H9 (cell line): ENCODE data around the gene LUZP1. TPM values are rescaled to one million over a fixed set of nuclear protein-coding genes. Genes with fewer than 3 reads are reported as not detected.

Experiments used
- DNase-seq: peaks from one replicate; pipeline ENCODE4 v3.0.0-alpha.2; 2017
- H2AFZ ChIP-seq: one replicate; pipeline ENCODE4 v1.6.1; 2013; ENCODE audit warnings: mild to moderate bottlenecking, low read length, control low read depth, moderate library complexity
- H2AK5ac ChIP-seq: 2 replicates; pipeline ENCODE4 v1.6.1; 2013; ENCODE audit warnings: low read length, control low read depth, mixed read lengths; ENCODE audit not compliant: insufficient read length
- H2BK120ac ChIP-seq: one replicate; pipeline ENCODE4 v1.6.1; 2013; ENCODE audit warnings: low read depth, mild to moderate bottlenecking, low read length, control low read depth, inconsistent platforms; ENCODE audit not compliant: poor library complexity, severe bottlenecking
- H2BK12ac ChIP-seq: 2 replicates; pipeline ENCODE4 v1.6.1; 2013; ENCODE audit warnings: low read length, control low read depth, mixed read lengths, low read depth; ENCODE audit not compliant: insufficient read length
- H2BK15ac ChIP-seq: 2 replicates; pipeline ENCODE4 v1.6.1; 2013; ENCODE audit warnings: low read depth, low read length, control low read depth
- H2BK20ac ChIP-seq: one replicate; pipeline ENCODE4 v1.6.1; 2013; ENCODE audit warnings: low read depth, mild to moderate bottlenecking, low read length, control low read depth, inconsistent platforms; ENCODE audit not compliant: poor library complexity, severe bottlenecking
- H2BK5ac ChIP-seq: 2 replicates; pipeline ENCODE4 v1.6.1; 2013; ENCODE audit warnings: low read length, control low read depth, mixed read lengths; ENCODE audit not compliant: insufficient read length
- H3K14ac ChIP-seq: 2 replicates; pipeline ENCODE4 v1.6.1; 2013; ENCODE audit warnings: low read length, control low read depth; ENCODE audit not compliant: insufficient read depth
- H3K18ac ChIP-seq: 2 replicates; pipeline ENCODE4 v1.6.1; 2013; ENCODE audit warnings: low read depth, mild to moderate bottlenecking, mixed read lengths, low read length, control low read depth; ENCODE audit not compliant: insufficient read length
- H3K23ac ChIP-seq: 2 replicates; pipeline ENCODE4 v1.6.1; 2013; ENCODE audit warnings: low read length, control low read depth, mixed read lengths, low read depth; ENCODE audit not compliant: insufficient read length
- H3K23me2 ChIP-seq: 2 replicates; pipeline ENCODE4 v1.6.1; 2013; ENCODE audit warnings: low read depth, mild to moderate bottlenecking, mixed read lengths, low read length, control low read depth; ENCODE audit not compliant: insufficient read length, poor library complexity, severe bottlenecking
- H3K27ac ChIP-seq: 2 replicates; pipeline ENCODE4 v1.5.1; 2013; ENCODE audit warnings: low read length, control low read depth, mixed read lengths, low read depth; ENCODE audit not compliant: insufficient read length
- H3K27me3 ChIP-seq: 2 replicates; pipeline ENCODE4 v1.6.1; 2013; ENCODE audit warnings: low read length, control low read depth, inconsistent platforms; ENCODE audit not compliant: insufficient read depth
- H3K4ac ChIP-seq: 2 replicates; pipeline ENCODE4 v1.6.1; 2013; ENCODE audit warnings: low read depth, mild to moderate bottlenecking, control low read depth, inconsistent platforms, low read length, moderate library complexity
- H3K4me1 ChIP-seq: 2 replicates; pipeline ENCODE4 v1.6.1; 2013; ENCODE audit warnings: low read length, control low read depth, inconsistent platforms; ENCODE audit not compliant: insufficient read depth
- H3K4me2 ChIP-seq: 2 replicates; pipeline ENCODE4 v1.6.1; 2013; ENCODE audit warnings: low read length, control low read depth, mixed read lengths; ENCODE audit not compliant: insufficient read length, insufficient read depth
- H3K56ac ChIP-seq: 2 replicates; pipeline ENCODE4 v1.6.1; 2013; ENCODE audit warnings: low read depth, mild to moderate bottlenecking, mixed read lengths, low read length, control low read depth; ENCODE audit not compliant: insufficient read length
- H3K79me1 ChIP-seq: 2 replicates; pipeline ENCODE4 v1.6.1; 2013; ENCODE audit warnings: low read depth, mild to moderate bottlenecking, moderate library complexity, low read length, control low read depth, inconsistent platforms; ENCODE audit not compliant: insufficient read depth, poor library complexity, severe bottlenecking
- H3K79me2 ChIP-seq: 2 replicates; pipeline ENCODE4 v1.6.1; 2013; ENCODE audit warnings: low read length, control low read depth, inconsistent platforms; ENCODE audit not compliant: insufficient read depth
- H3K9ac ChIP-seq: 2 replicates; pipeline ENCODE4 v1.6.1; 2013; ENCODE audit warnings: low read length, control low read depth, mixed read lengths; ENCODE audit not compliant: insufficient read length; ENCODE audit errors: extremely low read depth
- H3K9me3 ChIP-seq: one replicate; pipeline ENCODE4 v1.6.1; 2013; ENCODE audit warnings: low read depth, low read length, inconsistent platforms; ENCODE audit not compliant: control insufficient read depth
- H3T11ph ChIP-seq: one replicate; pipeline ENCODE4 v1.6.1; 2013; ENCODE audit warnings: mild to moderate bottlenecking, low read length, control low read depth, inconsistent platforms
- H4K20me1 ChIP-seq: one replicate; pipeline ENCODE4 v1.6.1; 2013; ENCODE audit not compliant: control insufficient read depth, insufficient read length, insufficient read depth
- H4K5ac ChIP-seq: 2 replicates; pipeline ENCODE4 v1.6.1; 2013; ENCODE audit warnings: low read depth, mild to moderate bottlenecking, mixed read lengths, low read length, control low read depth; ENCODE audit not compliant: insufficient read length
- H4K8ac ChIP-seq: replicated peaks from 2 replicates; pipeline ENCODE4 v1.6.1; 2013; ENCODE audit warnings: low read length, control low read depth, mixed read lengths, low read depth; ENCODE audit not compliant: insufficient read length
- H4K91ac ChIP-seq: 2 replicates; pipeline ENCODE4 v1.6.1; 2013; ENCODE audit warnings: low read depth, mild to moderate bottlenecking, moderate library complexity, mixed read lengths, low read length, control low read depth; ENCODE audit not compliant: insufficient read length
- H3K27ac Mint-ChIP-seq, 3 experiments: 2 replicates in 2 of 3; 3 replicates in 1 of 3; pipeline ENCODE4 v1.8.0; 2020 to 2021; ENCODE audit warnings: mixed read lengths in 3 of 3, mild to moderate bottlenecking in 1 of 3, moderate library complexity in 1 of 3
- H3K27me3 Mint-ChIP-seq: 2 replicates; pipeline ENCODE4 v1.8.0; 2021; ENCODE audit warnings: low read depth, mild to moderate bottlenecking, moderate library complexity, mixed read lengths
- H3K36me3 Mint-ChIP-seq, 3 experiments: 2 replicates in 2 of 3; 3 replicates in 1 of 3; pipeline ENCODE4 v1.8.0; 2020 to 2021; ENCODE audit warnings: low read depth in 3 of 3, mixed read lengths in 3 of 3; ENCODE audit not compliant: insufficient read depth in 1 of 3
- H3K4me1 Mint-ChIP-seq, 2 experiments: 2 replicates each; pipeline ENCODE4 v1.8.0; 2020; ENCODE audit warnings: mixed read lengths in 2 of 2
- H3K4me3 Mint-ChIP-seq, 2 experiments: 2 replicates in 1 of 2; 3 replicates in 1 of 2; pipeline ENCODE4 v1.8.0; 2020 to 2021; ENCODE audit warnings: mild to moderate bottlenecking in 2 of 2, mixed read lengths in 2 of 2, moderate library complexity in 1 of 2
- H3K9me3 Mint-ChIP-seq, 2 experiments: 2 replicates in 1 of 2; 3 replicates in 1 of 2; pipeline ENCODE4 v1.8.0; 2020; ENCODE audit warnings: mild to moderate bottlenecking in 2 of 2, mixed read lengths in 2 of 2, moderate library complexity in 1 of 2
- WGBS: extraction: QIAGEN DNeasy Blood & Tissue Kit; methylation state at CpG from one replicate; pipeline ENCODE4 v1.1.7; 2013; ENCODE audit warnings: missing lambda C conversion rate, low lambda C conversion rate, mixed read lengths; ENCODE audit not compliant: insufficient read length; ENCODE audit errors: extremely low coverage; 5-methylcytosine and 5-hydroxymethylcytosine counted together
- total RNA-seq: library from RNA; stranded (reverse); gene quantifications from 2 replicates; pipeline ENCODE4 v1.2.1, GENCODE V29; 2021
- TF ChIP-seq, protein P1 (sequence below): fragments of 200-600 bp; sonication (generic); conservative IDR thresholded peaks from 3 replicates; pipeline ENCODE4 v1.8.0; 2021; ENCODE audit warnings: antibody characterized with exemption, mild to moderate bottlenecking

Gene LUZP1
- total RNA-seq, 1 experiment from 2014 or later = 48.2 TPM

DNA sequence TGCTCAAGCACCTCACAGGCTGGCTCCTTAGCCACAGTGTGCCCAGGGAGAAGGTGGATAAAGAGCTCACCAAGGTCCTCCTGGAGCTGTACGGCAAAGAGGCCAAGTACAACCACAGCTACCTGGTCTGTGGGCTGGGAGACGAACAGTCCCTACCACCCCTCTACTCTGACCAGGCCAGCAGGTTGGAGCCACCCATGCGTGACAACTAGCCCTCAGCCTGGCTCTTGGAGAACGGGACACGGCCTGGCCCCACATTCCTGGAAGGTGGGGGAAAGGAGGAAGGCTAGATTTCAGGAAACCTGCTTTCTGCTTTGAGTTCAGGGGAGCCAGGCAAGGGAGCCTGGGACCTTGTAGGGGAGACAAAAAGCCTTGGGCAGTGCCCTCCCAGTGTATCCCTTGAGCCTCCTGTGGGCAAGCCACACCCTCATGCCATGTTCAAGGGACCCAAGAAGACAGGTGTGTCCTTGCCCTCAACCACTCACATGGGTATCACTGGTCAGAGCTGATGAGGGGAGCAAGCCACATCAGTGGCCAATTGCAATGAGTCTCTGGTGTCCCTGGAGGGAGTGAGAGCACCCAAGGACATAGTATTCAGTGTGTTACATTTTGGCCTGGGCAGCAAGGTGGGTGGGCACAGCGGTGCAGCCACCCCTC is 27.6 kb downstream of the LUZP1 start:
- no peak for DNase-seq
- no peak overlapping the region for H4K8ac ChIP-seq
- no peaks in the 10 kb centered on the region for H4K20me1 ChIP-seq
- H3K4ac ChIP-seq = no peak overlapping the region
- no peak overlapping the region for H3K27ac ChIP-seq
- H2BK12ac ChIP-seq = no peak overlapping the region
- H3K23me2 ChIP-seq = no peaks in the 10 kb centered on the region
- H2BK20ac ChIP-seq = no peak overlapping the region
- H3K18ac ChIP-seq = no peak overlapping the region
- H3K4me1 Mint-ChIP-seq = 0 out of 4 replicates have a peak, but pooled peaks cover 0 to 3% of the 10 kb centered on the region in 2 experiments
- H2AK5ac ChIP-seq = no peak overlapping the region
- no peak overlapping the region for H4K5ac ChIP-seq
- H2AFZ ChIP-seq = no peak overlapping the region
- no peak overlapping the region for H3K56ac ChIP-seq
- H2BK120ac ChIP-seq = no peak overlapping the region
- peaks cover 3% of the 10 kb centered on the region for H3K79me1 ChIP-seq
- no CpG with 5 or more reads among the region's 6 CpGs for WGBS
- H4K91ac ChIP-seq = no peak overlapping the region
- no peaks in the 10 kb centered on the region for H3K27me3 Mint-ChIP-seq
- H3K4me3 Mint-ChIP-seq = no peak overlapping the region
- H2BK5ac ChIP-seq = no peak overlapping the region
- no peak overlapping the region for H3K23ac ChIP-seq
- TF ChIP-seq, protein P1, sequence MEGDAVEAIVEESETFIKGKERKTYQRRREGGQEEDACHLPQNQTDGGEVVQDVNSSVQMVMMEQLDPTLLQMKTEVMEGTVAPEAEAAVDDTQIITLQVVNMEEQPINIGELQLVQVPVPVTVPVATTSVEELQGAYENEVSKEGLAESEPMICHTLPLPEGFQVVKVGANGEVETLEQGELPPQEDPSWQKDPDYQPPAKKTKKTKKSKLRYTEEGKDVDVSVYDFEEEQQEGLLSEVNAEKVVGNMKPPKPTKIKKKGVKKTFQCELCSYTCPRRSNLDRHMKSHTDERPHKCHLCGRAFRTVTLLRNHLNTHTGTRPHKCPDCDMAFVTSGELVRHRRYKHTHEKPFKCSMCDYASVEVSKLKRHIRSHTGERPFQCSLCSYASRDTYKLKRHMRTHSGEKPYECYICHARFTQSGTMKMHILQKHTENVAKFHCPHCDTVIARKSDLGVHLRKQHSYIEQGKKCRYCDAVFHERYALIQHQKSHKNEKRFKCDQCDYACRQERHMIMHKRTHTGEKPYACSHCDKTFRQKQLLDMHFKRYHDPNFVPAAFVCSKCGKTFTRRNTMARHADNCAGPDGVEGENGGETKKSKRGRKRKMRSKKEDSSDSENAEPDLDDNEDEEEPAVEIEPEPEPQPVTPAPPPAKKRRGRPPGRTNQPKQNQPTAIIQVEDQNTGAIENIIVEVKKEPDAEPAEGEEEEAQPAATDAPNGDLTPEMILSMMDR = no peak
- no peak overlapping the region; the same call in 1 of the 2 replicates for H3K14ac ChIP-seq
- no peak overlapping the region for H3T11ph ChIP-seq
- no peaks in the 10 kb centered on the region; a peak in 1 of 5 replicates for H3K9me3 Mint-ChIP-seq
- H3K9me3 ChIP-seq = no peaks in the 10 kb centered on the region
- H2BK15ac ChIP-seq = no peak overlapping the region
- peak overlapping the region in 1 of 3 experiments; percentile 52; a peak in 1 of 7 replicates for H3K27ac Mint-ChIP-seq
- no peak overlapping the region for H3K9ac ChIP-seq
- no peaks in the 10 kb centered on the region for H3K4me1 ChIP-seq
- no peaks in the 10 kb centered on the region for H3K27me3 ChIP-seq
- peaks cover 22% of the 10 kb centered on the region; the same call in 1 of the 2 replicates for H3K79me2 ChIP-seq
- H3K4me2 ChIP-seq = no peak overlapping the region
- peaks cover 2 to 4% (median 4%) of the 10 kb centered on the region in 3 experiments; a peak in 2 of 7 replicates for H3K36me3 Mint-ChIP-seq
